ENCODE results near the gene UBA1. TPM values are rescaled to one million over a fixed set of nuclear protein-coding genes. Genes with fewer than 3 reads are reported as not detected.

UBA1 gene
- total RNA-seq, 1 donor from 2014 or later = 384 TPM

DNA sequence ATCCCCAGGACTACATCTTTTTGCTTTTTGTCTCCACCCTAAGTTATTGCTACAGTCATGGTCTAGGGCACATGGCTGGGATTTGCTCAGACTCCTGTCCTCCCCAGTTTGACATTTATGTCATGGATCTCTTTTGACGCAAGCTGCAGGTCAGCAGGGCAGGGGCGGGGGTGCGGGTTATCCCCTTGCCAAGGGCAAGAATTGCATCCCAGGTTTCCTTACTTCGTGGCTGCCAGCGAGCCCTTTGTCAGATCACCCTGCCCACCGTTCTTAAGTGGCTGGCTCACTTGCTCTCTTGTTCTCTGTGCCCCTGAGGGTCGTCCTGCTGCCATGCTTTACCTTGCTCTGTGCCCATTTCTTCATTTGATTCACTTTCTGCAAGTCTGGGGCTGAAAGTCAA lies 21.1 kb upstream of the UBA1 start:
- Mint-ChIP-seq H3K36me3 (no peaks in the 10 kb centered on the region), H3K27ac (no peak overlapping the region), H3K4me1 (ENCODE audit: unreplicated experiment) (no peaks in the 10 kb centered on the region), H3K9me3 (no peaks in the 10 kb centered on the region), H3K27me3 (no peaks in the 10 kb centered on the region), H3K4me3 (no peak overlapping the region)
- TF ChIP-seq, protein P1, sequence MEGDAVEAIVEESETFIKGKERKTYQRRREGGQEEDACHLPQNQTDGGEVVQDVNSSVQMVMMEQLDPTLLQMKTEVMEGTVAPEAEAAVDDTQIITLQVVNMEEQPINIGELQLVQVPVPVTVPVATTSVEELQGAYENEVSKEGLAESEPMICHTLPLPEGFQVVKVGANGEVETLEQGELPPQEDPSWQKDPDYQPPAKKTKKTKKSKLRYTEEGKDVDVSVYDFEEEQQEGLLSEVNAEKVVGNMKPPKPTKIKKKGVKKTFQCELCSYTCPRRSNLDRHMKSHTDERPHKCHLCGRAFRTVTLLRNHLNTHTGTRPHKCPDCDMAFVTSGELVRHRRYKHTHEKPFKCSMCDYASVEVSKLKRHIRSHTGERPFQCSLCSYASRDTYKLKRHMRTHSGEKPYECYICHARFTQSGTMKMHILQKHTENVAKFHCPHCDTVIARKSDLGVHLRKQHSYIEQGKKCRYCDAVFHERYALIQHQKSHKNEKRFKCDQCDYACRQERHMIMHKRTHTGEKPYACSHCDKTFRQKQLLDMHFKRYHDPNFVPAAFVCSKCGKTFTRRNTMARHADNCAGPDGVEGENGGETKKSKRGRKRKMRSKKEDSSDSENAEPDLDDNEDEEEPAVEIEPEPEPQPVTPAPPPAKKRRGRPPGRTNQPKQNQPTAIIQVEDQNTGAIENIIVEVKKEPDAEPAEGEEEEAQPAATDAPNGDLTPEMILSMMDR (conservative IDR thresholded peaks at IDR 0.05) = no peak
- no peak for DNase-seq (ENCODE audit: extremely low spot score, unreplicated experiment)

DNA sequence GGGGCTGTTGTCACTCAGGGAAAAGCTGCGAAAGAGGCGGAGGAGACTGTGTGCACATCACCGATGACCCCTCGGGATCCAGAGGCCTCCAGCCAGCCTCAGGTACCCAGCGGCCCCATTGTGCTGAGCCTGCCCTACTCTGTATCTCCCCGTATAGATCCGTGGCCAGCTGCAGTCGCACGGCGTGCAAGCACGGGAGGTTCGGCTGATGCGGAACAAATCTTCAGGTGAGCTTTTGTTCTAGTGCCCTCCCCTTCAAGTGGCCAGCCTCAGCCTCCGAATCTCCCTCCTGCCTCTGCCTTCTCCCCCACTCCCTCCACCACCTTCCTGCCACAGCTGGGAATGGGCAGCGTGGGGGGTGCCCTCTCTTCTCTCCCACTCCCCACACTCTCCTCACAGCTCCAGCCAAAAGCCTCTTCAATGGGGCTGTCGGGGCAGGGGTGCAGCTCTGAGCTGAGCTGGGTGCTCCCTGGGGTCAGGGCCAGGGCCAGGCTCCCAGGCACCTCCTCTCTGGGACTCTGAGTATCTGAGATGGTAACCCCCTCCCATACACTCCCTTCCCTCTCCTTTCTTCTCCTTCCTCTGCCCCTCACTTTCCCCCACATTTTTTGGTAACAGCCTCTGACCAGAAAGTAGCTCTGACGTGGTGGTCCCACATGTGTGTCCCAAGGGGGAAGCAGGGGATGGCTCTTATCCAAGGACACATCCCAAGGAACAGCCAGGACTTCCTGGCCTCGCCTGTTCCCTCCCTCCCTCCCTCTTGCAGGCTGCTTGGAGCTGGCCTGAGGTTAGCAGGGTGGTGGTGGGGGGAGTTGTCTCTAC lies 20.4 kb upstream of the UBA1 start:
- TF ChIP-seq, protein P1 (conservative IDR thresholded peaks at IDR 0.05) = no peak
- Mint-ChIP-seq H3K27ac (no peak overlapping the region), H3K4me3 (no peak overlapping the region), H3K36me3 (peaks cover 3% of the 10 kb centered on the region), H3K4me1 (ENCODE audit: unreplicated experiment) (no peaks in the 10 kb centered on the region), H3K9me3 (no peaks in the 10 kb centered on the region), H3K27me3 (no peaks in the 10 kb centered on the region)
- no peak for DNase-seq (ENCODE audit: extremely low spot score, unreplicated experiment)

DNA sequence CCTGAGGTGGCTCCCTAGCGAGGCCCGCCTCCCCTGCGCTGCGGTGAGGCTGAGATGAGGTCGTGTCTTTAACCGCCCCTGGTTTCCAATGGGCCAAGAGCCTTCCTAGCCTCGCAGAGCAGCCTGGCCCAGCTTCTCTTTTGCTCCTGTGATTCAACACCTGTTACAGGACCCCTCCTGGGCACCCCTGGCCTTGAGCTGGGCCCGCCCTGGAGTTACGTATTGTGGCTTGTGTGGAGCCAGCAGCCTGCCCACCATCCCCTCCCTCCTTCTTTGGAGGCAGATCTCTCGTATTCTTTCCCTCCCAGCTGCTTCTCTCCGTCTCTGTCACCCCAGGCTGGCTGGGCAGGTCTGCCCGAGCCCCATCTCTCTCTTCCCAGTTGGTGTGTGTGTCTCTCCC lies 19.3 kb upstream of the UBA1 start:
- H3K4me3 Mint-ChIP-seq = no peak overlapping the region
- TF ChIP-seq, protein P1 (conservative IDR thresholded peaks at IDR 0.05) = no peak
- H3K9me3 Mint-ChIP-seq = no peaks in the 10 kb centered on the region
- no peaks in the 10 kb centered on the region for H3K4me1 Mint-ChIP-seq (ENCODE audit: unreplicated experiment)
- H3K27me3 Mint-ChIP-seq = no peaks in the 10 kb centered on the region
- no peak overlapping the region for H3K27ac Mint-ChIP-seq
- DNase-seq (ENCODE audit: extremely low spot score, unreplicated experiment) = no peak
- H3K36me3 Mint-ChIP-seq = peaks cover 3% of the 10 kb centered on the region

DNA sequence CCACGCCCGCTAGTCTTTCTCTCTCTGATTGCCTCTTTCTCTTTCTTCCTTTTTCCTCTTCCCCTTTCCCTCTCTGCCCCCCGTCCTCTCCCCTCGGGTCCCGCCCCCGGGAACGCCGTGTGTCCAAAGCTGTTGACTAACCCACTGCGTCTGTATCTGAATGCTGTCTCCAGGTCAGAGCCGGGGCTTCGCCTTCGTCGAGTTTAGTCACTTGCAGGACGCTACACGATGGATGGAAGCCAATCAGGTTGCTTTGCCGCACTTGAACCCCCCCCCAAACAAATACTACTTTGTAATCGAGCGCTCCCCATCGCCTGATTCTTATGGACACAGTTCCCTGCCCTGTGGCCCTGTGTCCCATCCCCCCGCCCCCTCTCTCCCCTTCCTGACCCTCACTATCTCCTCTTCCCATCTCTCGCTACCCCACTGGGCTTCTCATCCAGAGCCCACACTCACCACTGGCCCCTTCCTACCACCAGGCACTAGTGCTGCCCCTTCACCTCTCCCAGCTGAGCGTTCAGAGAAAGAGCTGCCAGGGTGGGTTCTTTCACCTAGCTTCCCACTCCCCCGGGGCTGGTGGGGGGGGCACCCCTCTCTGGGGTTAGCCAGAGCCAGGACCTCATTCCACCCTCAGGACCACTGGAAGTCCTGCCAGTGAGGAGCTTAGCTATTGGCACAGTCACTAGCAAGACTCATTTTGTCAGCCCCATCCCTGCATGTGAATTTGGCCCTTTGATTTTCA lies 18.6 kb upstream of the UBA1 start:
- no peaks in the 10 kb centered on the region for H3K27me3 Mint-ChIP-seq
- no peaks in the 10 kb centered on the region for H3K9me3 Mint-ChIP-seq

DNA sequence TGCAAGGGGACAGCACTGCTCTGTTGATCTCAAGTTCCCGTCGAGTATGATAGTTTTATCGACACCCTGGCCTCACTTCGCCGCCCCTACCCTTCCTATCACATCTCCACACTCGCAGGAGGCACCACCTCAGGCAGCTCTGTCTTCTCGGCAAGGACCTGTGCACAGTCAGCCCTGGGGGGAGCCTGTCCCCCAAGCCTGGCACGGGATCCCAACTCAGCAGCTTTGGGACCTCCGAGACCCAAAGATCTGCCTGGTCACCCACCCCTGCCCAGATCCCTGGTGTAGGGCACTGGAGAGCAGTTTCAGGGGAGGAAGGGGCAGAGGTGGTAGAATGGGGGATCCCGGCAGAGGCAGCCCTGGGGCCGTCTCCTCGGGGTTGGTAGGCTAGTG lies 18.0 kb upstream of the UBA1 start:
- no peak overlapping the region for H3K4me3 Mint-ChIP-seq

More for the DNA sequence above, 18.6 kb upstream of the UBA1 start:
- DNase-seq (ENCODE audit: extremely low spot score, unreplicated experiment) = no peak
- H3K27ac Mint-ChIP-seq = no peak overlapping the region
- no peaks in the 10 kb centered on the region for H3K4me1 Mint-ChIP-seq (ENCODE audit: unreplicated experiment)
- TF ChIP-seq, protein P1 (conservative IDR thresholded peaks at IDR 0.05) = no peak
- H3K4me3 Mint-ChIP-seq = no peak overlapping the region
- peaks cover 3% of the 10 kb centered on the region for H3K36me3 Mint-ChIP-seq

More for the DNA sequence above, 18.0 kb upstream of the UBA1 start:
- no peak for DNase-seq (ENCODE audit: extremely low spot score, unreplicated experiment)
- TF ChIP-seq, protein P1 (conservative IDR thresholded peaks at IDR 0.05) = no peak
- Mint-ChIP-seq H3K27me3 (no peaks in the 10 kb centered on the region), H3K4me1 (ENCODE audit: unreplicated experiment) (no peaks in the 10 kb centered on the region), H3K9me3 (no peaks in the 10 kb centered on the region), H3K36me3 (peaks cover 3% of the 10 kb centered on the region), H3K27ac (no peak overlapping the region)

Measured in type B pancreatic cell (in vitro differentiated cells).